HL-60 (cell line): ENCODE results near the gene SMAP1.
"Not testable (repeated sequence)": the region's sequence is repeated elsewhere in the genome, so short reads cannot be mapped to it uniquely, and the experiment has no call there.

ENCODE experiments used
- DNase-seq, 2 experiments: peaks; one replicate each; pipeline ENCODE4 v3.0.0-alpha.2; 2010 to 2020; ENCODE audit warnings: low read depth in 1 of 2, low spot score in 1 of 2
- H3K27ac ChIP-seq: fragments of 250-450 bp; sonication (Bioruptor Pico); replicated peaks from 2 replicates; pipeline ENCODE4 v1.5.1; 2020; ENCODE audit warnings: mild to moderate bottlenecking, moderate library complexity
- H3K27me3 ChIP-seq: fragments of 250-450 bp; sonication (Bioruptor Pico); 2 replicates; pipeline ENCODE4 v1.5.1; 2021; ENCODE audit warnings: mild to moderate bottlenecking, moderate library complexity; ENCODE audit not compliant: insufficient read depth, poor library complexity, severe bottlenecking
- H3K4me3 ChIP-seq: replicated peaks from 2 replicates; pipeline ENCODE4 v1.5.1; 2011; ENCODE audit warnings: mild to moderate bottlenecking, control low read depth, low read length; ENCODE audit not compliant: insufficient read depth
- GABPA ChIP-seq: IDR thresholded peaks from 2 replicates; pipeline ENCODE4 v1.6.1; 2012; ENCODE audit warnings: low read depth
- POLR2AphosphoS5 ChIP-seq: IDR thresholded peaks from 2 replicates; pipeline ENCODE4 v1.6.1; 2012; ENCODE audit warnings: low read depth
- SPI1 ChIP-seq: IDR thresholded peaks from 2 replicates; pipeline ENCODE4 v1.6.1; 2012; ENCODE audit warnings: low read depth, mild to moderate bottlenecking, borderline replicate concordance
- TF ChIP-seq, protein P1 (sequence below): IDR thresholded peaks from 2 replicates; pipeline ENCODE4 v1.6.1; 2012; ENCODE audit warnings: low read depth; ENCODE audit not compliant: insufficient replicate concordance
- TF ChIP-seq, protein P2 (sequence below): IDR thresholded peaks from one replicate; pipeline ENCODE4 v1.5.1; 2011; ENCODE audit warnings: low read length, control low read depth, inconsistent platforms; ENCODE audit not compliant: insufficient read depth

The SMAP1 gene

DNA sequence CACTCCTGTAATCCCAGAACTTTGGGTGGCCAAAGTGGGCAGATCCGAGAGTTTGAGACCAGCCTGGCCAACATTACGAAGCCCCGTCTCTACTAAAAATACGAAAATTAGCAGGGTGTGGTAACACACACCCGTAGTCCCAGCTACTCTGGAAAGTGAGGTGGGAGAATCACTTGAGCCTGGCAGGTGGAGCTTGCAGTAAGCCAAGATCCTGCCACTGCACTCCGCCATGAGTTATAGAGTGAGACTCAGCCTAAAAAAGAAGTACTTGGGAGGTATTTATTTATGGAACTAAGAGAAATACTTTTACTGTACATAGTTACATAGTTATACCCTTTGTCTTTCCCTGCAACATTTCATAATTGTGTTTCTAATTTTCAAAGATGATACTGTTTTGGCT, 67.8 kb downstream of the SMAP1 start:
- no peak for DNase-seq
- H3K27me3 ChIP-seq = no peaks in the 10 kb centered on the region
- no peak overlapping the region for H3K4me3 ChIP-seq

DNA sequence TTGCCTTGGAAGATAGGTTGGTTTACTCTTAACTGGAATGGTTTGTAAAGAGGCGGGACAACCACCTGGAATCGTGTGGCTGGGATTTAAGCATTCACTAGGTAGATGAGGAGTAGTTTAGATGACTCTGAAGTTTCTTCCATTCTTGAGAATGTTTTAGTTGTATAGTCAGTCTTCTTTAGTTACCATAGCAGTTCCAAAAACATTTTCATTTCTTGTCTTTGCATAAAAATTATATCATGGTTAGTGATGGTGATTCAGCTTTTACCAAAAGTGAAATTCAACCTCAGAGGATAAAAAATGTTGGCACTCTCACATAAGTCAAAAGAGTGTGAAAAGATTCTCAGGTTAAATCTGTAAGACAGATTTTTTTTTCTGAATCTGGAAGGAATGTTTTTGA, 70.3 kb downstream of the SMAP1 start:
- no peak overlapping the region for H3K4me3 ChIP-seq
- TF ChIP-seq, protein P1, sequence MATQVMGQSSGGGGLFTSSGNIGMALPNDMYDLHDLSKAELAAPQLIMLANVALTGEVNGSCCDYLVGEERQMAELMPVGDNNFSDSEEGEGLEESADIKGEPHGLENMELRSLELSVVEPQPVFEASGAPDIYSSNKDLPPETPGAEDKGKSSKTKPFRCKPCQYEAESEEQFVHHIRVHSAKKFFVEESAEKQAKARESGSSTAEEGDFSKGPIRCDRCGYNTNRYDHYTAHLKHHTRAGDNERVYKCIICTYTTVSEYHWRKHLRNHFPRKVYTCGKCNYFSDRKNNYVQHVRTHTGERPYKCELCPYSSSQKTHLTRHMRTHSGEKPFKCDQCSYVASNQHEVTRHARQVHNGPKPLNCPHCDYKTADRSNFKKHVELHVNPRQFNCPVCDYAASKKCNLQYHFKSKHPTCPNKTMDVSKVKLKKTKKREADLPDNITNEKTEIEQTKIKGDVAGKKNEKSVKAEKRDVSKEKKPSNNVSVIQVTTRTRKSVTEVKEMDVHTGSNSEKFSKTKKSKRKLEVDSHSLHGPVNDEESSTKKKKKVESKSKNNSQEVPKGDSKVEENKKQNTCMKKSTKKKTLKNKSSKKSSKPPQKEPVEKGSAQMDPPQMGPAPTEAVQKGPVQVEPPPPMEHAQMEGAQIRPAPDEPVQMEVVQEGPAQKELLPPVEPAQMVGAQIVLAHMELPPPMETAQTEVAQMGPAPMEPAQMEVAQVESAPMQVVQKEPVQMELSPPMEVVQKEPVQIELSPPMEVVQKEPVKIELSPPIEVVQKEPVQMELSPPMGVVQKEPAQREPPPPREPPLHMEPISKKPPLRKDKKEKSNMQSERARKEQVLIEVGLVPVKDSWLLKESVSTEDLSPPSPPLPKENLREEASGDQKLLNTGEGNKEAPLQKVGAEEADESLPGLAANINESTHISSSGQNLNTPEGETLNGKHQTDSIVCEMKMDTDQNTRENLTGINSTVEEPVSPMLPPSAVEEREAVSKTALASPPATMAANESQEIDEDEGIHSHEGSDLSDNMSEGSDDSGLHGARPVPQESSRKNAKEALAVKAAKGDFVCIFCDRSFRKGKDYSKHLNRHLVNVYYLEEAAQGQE = no peak
- TF ChIP-seq, protein P2, sequence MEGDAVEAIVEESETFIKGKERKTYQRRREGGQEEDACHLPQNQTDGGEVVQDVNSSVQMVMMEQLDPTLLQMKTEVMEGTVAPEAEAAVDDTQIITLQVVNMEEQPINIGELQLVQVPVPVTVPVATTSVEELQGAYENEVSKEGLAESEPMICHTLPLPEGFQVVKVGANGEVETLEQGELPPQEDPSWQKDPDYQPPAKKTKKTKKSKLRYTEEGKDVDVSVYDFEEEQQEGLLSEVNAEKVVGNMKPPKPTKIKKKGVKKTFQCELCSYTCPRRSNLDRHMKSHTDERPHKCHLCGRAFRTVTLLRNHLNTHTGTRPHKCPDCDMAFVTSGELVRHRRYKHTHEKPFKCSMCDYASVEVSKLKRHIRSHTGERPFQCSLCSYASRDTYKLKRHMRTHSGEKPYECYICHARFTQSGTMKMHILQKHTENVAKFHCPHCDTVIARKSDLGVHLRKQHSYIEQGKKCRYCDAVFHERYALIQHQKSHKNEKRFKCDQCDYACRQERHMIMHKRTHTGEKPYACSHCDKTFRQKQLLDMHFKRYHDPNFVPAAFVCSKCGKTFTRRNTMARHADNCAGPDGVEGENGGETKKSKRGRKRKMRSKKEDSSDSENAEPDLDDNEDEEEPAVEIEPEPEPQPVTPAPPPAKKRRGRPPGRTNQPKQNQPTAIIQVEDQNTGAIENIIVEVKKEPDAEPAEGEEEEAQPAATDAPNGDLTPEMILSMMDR = no peak
- no peak for TF ChIP-seq GABPA
- TF ChIP-seq SPI1 = no peak
- TF ChIP-seq POLR2AphosphoS5 = no peak
- DNase-seq = no peak
- no peaks in the 10 kb centered on the region for H3K27me3 ChIP-seq
- no peak overlapping the region for H3K27ac ChIP-seq

More for the DNA sequence above, 67.8 kb downstream of the SMAP1 start:
- no peak overlapping the region for H3K27ac ChIP-seq
- TF ChIP-seq, protein P1 = no peak
- TF ChIP-seq POLR2AphosphoS5 (no peak), GABPA (no peak), SPI1 (no peak)
- TF ChIP-seq, protein P2 = no peak

DNA sequence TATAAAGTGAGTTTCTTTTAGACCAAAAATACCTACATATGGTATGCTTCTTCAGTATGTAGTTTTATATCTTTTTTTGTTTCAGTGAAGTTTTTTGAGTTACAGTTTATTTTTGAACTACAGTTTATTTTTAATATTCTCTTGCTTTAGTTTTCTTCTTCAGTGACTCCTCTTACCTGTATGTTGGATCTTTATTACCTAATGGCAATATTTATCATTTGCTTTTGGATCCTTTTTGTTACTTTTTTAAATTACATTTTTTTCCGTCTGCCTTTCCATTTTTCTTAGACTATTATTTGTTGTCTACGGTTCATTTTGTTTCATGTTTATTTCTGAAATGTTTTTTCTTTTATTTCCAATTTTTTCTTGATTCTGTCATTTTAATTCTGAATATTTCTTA, 71.9 kb downstream of the SMAP1 start:
- DNase-seq = no peak
- no peak overlapping the region for H3K4me3 ChIP-seq
- H3K27me3 ChIP-seq = no peaks in the 10 kb centered on the region
- H3K27ac ChIP-seq = no peak overlapping the region
- TF ChIP-seq GABPA (no peak), POLR2AphosphoS5 (no peak), SPI1 (no peak)
- TF ChIP-seq, protein P1 = no peak
- TF ChIP-seq, protein P2 = no peak

DNA sequence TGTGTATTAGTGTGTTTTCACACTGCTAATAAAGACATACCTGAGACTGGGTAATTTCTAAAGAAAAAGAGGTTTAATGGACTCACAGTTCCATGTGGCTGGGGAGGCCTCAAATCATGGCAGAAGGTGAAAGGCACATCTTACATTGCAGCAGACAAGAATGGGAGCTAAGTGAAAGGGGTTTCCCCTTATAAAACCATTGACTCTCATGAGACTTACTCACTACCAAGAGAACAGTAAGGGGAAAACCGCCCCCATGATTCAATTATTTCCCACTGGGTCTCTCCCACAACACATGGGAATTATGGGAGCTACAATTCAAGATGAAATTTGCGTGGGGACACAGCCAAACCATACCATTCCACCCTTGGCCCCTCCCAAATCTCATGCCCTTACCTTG, 73.1 kb downstream of the SMAP1 start:
- not testable (repeated sequence) for H3K4me3 ChIP-seq, H3K27me3 ChIP-seq, DNase-seq, H3K27ac ChIP-seq

DNA sequence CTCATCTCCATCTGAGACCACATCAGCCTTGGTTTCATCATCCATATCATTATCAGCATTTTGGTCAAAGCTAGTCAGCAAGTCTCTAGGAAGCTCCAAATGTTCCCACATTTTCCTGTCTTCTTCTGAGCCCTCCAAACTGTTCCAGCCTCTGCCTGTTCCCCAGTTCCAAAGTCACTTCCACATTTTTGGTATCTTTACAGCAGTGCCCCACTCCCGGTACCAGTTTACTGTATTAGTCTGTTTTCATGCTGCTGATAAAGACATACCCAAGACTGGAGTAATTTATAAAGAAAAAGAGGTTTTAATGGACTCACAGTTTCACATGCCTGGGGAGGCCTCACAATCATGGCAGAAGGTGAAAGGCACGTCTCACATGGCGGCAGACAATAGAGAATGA, 74.8 kb downstream of the SMAP1 start:
- H3K27me3 ChIP-seq, DNase-seq, H3K4me3 ChIP-seq, H3K27ac ChIP-seq: not testable (repeated sequence)
